HL-60 (cell line): ENCODE results near the gene PSMD2.

Source experiments
- DNase-seq, 2 experiments: peaks; one replicate each; pipeline ENCODE4 v3.0.0-alpha.2; 2010 to 2020; ENCODE audit warnings: low read depth in 1 of 2, low spot score in 1 of 2
- H3K27ac ChIP-seq: fragments of 250-450 bp; sonication (Bioruptor Pico); replicated peaks from 2 replicates; pipeline ENCODE4 v1.5.1; 2020; ENCODE audit warnings: mild to moderate bottlenecking, moderate library complexity
- H3K27me3 ChIP-seq: fragments of 250-450 bp; sonication (Bioruptor Pico); 2 replicates; pipeline ENCODE4 v1.5.1; 2021; ENCODE audit warnings: mild to moderate bottlenecking, moderate library complexity; ENCODE audit not compliant: insufficient read depth, poor library complexity, severe bottlenecking
- H3K4me3 ChIP-seq: replicated peaks from 2 replicates; pipeline ENCODE4 v1.5.1; 2011; ENCODE audit warnings: mild to moderate bottlenecking, control low read depth, low read length; ENCODE audit not compliant: insufficient read depth
- CTCF ChIP-seq: IDR thresholded peaks from one replicate; pipeline ENCODE4 v1.5.1; 2011; ENCODE audit warnings: low read length, control low read depth, inconsistent platforms; ENCODE audit not compliant: insufficient read depth
- GABPA ChIP-seq: IDR thresholded peaks from 2 replicates; pipeline ENCODE4 v1.6.1; 2012; ENCODE audit warnings: low read depth
- POLR2AphosphoS5 ChIP-seq: IDR thresholded peaks from 2 replicates; pipeline ENCODE4 v1.6.1; 2012; ENCODE audit warnings: low read depth
- SPI1 ChIP-seq: IDR thresholded peaks from 2 replicates; pipeline ENCODE4 v1.6.1; 2012; ENCODE audit warnings: low read depth, mild to moderate bottlenecking, borderline replicate concordance
- TF ChIP-seq, protein P1 (sequence below): IDR thresholded peaks from 2 replicates; pipeline ENCODE4 v1.6.1; 2012; ENCODE audit warnings: low read depth; ENCODE audit not compliant: insufficient replicate concordance

Gene PSMD2

GRCh38 chr3:184282941-184283340 is 16.1 kb upstream of the PSMD2 start:
- Histone ChIP-seq H3K27ac (no peak overlapping the region), H3K27me3 (peaks cover 5% of the 10 kb centered on the region), H3K4me3 (no peak overlapping the region)
- TF ChIP-seq GABPA (no peak), CTCF (no peak), SPI1 (no peak), POLR2AphosphoS5 (no peak)
- TF ChIP-seq, protein P1, sequence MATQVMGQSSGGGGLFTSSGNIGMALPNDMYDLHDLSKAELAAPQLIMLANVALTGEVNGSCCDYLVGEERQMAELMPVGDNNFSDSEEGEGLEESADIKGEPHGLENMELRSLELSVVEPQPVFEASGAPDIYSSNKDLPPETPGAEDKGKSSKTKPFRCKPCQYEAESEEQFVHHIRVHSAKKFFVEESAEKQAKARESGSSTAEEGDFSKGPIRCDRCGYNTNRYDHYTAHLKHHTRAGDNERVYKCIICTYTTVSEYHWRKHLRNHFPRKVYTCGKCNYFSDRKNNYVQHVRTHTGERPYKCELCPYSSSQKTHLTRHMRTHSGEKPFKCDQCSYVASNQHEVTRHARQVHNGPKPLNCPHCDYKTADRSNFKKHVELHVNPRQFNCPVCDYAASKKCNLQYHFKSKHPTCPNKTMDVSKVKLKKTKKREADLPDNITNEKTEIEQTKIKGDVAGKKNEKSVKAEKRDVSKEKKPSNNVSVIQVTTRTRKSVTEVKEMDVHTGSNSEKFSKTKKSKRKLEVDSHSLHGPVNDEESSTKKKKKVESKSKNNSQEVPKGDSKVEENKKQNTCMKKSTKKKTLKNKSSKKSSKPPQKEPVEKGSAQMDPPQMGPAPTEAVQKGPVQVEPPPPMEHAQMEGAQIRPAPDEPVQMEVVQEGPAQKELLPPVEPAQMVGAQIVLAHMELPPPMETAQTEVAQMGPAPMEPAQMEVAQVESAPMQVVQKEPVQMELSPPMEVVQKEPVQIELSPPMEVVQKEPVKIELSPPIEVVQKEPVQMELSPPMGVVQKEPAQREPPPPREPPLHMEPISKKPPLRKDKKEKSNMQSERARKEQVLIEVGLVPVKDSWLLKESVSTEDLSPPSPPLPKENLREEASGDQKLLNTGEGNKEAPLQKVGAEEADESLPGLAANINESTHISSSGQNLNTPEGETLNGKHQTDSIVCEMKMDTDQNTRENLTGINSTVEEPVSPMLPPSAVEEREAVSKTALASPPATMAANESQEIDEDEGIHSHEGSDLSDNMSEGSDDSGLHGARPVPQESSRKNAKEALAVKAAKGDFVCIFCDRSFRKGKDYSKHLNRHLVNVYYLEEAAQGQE, result no peak
- DNase-seq, result no peak

DNA sequence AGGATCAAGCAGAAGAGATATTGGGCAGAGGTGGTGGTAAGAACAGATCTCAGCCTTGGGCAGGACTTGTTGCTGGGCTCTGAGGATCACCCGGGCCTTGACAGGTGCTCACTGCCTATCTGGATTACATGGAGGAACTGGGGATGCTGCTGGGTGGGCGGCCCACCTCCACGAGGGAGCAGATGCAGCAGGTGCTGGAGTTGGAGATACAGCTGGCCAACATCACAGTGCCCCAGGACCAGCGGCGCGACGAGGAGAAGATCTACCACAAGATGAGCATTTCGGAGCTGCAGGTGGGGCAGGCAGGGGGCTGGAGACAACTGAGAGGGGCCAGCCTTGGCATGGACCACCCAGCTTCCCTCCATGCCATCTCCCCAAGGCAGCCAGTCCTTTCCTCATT is 15.4 kb upstream of the PSMD2 start:
- no peak for DNase-seq
- Histone ChIP-seq H3K27me3 (peaks cover 5% of the 10 kb centered on the region), H3K4me3 (no peak overlapping the region), H3K27ac (no peak overlapping the region)
- TF ChIP-seq SPI1, result no peak
- no peak for TF ChIP-seq CTCF
- TF ChIP-seq, protein P1, result no peak
- no peak for TF ChIP-seq GABPA
- no peak for TF ChIP-seq POLR2AphosphoS5

DNA sequence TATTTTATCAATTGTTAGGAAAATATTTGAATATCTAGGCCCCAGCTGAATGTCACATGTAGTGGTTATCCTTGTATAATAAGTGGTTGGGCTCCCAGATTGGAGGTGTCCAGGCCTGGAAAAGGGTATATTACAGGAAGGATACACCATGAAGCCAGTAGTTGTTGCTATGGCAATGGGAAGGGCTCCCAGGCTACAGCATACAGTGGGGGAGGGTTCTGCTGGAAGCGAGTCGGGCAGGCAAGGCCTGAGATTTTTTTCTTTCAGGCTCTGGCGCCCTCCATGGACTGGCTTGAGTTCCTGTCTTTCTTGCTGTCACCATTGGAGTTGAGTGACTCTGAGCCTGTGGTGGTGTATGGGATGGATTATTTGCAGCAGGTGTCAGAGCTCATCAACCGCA is 14.3 kb upstream of the PSMD2 start:
- peak; percentile 54 to 62 for DNase-seq
- no peak overlapping the region for H3K27ac ChIP-seq
- TF ChIP-seq SPI1 (no peak), CTCF (peak; percentile 4), GABPA (no peak), POLR2AphosphoS5 (no peak)
- TF ChIP-seq, protein P1, result no peak
- H3K27me3 ChIP-seq, result peaks cover 7% of the 10 kb centered on the region
- no peak overlapping the region for H3K4me3 ChIP-seq
